ENCODE measurements around the gene RABGAP1.

The RABGAP1 gene

DNA sequence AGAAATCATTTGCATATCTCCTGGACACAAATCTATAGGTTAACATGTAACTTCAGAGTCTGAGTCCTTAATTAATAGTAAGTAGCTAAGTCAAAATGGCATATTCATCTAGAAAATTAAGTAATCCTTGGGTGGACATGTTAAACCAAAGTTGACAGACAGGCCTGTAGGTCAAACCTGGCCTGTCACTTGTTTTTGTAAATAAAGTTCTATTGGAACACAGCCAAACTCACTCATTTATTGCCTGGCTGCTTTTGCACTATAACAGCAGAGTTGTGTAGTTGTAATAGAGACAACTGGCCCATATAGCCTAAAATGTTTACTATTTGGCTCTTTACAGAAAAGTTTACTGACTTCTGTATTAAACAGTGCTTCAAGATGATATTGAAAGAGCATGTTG lies 68.1 kb downstream of the RABGAP1 start:
- no peak for DNase-seq (ENCODE audit: low read depth in 3 of 3)

DNA sequence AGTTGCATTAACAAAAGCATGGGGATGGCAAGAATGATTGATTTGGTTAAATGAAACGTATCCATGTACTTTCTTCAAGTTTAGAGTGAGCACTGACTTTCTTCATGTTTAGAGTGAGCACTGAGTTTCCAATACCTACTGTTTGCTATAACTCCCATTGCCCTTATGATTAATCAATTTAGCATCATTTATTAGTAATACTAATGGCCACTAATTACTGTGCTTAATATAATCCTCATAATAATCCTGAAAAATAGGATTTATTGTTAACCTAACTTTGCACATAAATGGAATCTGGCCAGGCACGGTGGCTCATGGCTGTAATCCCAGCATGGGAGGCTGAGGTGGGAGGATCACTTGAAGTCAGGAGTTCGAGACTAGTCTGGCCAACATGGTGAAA lies 70.6 kb downstream of the RABGAP1 start:
- no peak for DNase-seq (ENCODE audit: low read depth in 3 of 3)

DNA sequence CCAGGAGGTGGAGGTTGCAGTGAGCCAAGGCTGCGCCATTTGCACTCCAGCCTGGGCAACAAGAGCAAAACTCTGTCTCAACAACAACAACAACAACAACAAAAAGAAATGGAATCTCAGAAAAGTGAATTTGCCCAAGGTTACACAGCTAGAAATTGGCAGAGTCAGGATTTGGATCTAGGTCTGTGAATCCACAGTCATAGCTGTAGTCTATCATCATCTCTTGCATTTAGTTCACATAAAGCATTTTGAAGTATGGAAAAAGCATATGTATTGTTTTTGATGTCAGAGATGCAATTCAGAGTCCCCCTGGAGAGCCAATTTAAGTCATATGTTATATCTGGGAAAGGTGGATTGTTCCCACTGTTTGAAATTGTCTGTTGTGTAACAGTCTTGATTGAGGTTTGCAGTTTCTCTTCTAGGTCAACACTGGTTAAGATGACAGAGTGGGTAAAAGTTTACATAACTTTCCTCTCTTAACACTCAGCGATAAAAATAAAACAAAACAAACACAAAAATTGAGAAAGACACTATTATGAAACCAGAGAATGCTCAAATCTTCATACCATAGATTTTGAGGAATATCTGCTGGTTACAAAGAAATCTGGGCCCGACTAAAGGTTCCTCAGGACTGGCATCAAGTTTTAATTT lies 71.2 kb downstream of the RABGAP1 start:
- no peak for DNase-seq (ENCODE audit: low read depth in 3 of 3)

DNA sequence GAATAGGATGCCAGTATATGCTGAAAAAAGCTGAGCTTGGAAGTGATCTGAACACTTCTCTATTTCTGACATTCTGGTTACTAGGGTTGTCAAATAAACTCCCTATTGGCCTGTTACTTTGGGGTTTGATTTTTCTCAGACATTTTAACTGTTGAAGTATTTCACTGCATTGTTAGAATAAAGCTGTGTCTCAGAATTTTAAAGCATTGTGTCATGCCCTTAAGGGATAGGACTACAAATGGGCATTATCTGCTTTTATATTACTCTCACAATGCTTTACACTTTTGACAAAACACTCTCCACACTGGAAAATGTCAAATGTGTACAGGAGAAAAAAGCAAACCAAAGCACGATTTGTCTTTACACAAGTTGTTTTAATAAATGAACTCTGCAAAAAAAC lies 75.8 kb downstream of the RABGAP1 start:
- no peak for DNase-seq (ENCODE audit: low read depth in 3 of 3)

DNA sequence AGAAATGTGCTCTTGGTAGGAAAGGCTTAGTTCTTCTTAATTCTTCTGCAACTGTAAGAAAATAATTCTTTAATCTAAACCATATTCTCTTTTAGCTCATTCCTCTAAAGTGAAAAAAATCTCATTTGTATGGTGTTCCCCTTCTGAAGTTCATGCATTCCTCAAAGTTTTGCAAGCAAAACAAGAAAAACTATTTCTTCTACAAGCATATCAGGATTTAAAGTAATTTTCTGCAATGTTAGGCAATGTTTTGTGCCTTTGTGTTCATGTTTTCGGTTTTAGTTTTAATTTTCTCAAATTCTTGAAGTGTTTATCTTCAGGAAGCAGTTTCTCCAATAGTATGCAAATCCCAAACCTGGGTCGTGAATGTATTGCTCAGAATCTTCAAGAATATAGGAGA lies 80.0 kb downstream of the RABGAP1 start:
- DNase-seq (ENCODE audit: low read depth in 3 of 3) = no peak

DNA sequence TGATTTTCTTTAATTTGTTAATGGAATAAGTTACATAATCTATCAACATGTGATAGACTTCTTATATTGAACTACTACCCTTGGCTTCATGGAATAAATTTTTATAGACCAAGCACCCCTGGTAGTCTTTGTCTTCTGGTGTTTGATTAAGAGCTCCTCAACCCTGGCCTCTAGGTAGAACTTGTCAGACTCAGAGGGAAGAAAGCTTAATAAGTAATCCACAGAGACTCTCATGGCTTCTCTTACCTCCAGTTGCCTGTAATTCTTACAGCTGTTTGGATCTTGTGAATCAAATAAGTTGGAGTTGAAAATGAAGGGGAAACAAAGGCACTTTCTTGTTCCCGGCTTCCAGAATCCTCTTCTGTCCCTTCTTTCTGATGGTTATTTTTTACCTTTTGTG lies 85.6 kb downstream of the RABGAP1 start:
- DNase-seq (ENCODE audit: low read depth in 3 of 3) = no peak

DNA sequence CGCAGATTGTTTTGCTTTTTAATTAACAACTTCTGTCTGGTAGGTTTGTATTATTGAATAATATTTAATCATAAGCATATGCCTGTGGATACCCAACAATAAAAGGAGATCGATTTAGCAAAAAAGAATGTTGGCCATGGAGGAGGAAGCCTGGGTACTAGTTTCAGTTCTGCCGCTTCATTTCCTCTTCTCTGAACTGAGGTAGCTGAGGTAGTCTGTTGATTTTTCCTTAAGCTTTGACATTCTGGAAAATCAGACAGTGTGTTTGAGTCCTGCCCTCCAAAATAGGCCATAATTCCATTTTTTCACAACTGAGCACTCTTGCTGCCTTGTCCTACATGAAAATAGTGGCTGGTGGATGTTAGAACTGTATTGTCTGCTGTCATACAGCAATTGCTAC lies 86.7 kb downstream of the RABGAP1 start:
- no peak for DNase-seq (ENCODE audit: low read depth in 3 of 3)

DNA sequence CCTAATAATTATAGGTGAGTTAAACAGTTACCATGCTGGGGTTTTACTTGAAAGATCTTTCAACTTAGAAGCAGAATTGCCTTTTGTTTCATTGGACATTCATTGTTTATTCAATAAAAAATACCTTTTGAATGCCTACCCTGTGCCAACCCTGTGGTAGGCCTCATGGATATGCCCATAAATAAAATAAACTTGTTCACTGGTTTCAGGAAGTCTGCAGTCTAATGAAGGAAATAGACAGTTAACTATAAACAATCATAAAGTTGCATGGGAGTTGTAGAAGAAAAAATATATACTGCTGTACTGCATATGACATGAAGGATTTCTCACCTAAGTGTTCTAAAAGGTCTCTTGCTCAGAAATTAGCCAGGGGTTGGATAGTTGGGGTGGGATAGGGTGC lies 87.3 kb downstream of the RABGAP1 start:
- no peak for DNase-seq (ENCODE audit: low read depth in 3 of 3)

DNA sequence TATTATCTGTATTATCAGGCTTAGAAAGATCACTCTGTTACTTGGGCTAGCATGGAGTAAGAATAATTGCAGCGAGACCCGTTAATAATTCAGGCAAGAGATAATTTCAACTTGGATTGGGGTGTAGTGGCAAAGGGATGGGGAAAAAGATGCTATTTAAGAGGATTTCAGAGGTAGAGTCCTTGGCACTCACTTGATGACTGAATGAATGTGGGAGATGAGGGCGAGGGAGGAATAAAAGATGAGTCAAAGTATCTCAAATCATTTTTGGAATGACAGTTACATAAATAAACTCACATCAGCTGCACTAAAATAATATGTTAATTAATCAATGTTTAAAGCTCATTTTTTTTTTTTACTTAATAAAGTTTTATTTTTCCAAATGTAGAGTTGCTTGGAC lies 88.2 kb downstream of the RABGAP1 start:
- DNase-seq (ENCODE audit: low read depth in 3 of 3) = no peak

DNA sequence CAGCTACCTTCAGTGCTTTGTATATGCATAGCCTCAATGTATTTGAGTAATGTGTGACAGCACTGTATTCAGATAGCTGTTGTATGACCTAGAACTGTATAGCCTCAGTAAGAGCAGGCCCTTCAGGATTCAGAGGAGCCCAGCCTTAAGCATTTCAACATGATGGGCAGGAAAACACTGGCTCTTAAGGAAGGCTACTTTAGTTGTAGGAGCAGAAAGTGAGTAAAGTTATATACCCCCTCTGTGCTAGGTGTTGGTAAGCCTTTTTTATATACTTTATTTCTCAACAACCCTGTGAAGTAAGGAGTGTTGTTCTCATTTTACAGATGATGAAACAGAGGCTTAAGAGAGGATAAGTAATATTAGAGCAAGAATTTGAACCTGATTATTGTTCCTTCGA lies 91.1 kb downstream of the RABGAP1 start:
- no peak for DNase-seq (ENCODE audit: low read depth in 3 of 3)

DNA sequence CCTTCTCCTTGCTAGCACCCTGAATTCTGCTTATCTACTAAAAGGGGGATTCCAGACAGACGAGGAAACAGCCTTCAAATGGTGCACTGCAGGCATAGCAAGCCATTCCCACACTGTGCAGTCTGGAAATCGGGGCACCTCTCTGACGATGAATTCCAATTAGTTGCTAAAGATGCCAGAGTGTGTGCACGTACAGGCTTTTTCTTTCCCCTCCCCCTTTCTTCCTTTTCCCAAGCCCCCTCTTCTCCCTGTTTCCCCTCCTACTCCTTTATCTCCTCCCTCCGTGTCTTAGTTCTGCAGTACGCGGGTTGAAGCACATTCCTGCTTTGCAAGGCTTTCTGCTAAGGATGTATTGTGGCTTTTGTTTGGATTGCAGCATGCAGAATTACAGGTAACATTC lies 92.5 kb downstream of the RABGAP1 start, which contains the start of gene GPR21:
Gene GPR21 (plus strand): TSS at position 316 of the 400 bp plus-strand sequence. CDS start 900 bp downstream, outside the sequence.
- no peak for DNase-seq (ENCODE audit: low read depth in 3 of 3)

DNA sequence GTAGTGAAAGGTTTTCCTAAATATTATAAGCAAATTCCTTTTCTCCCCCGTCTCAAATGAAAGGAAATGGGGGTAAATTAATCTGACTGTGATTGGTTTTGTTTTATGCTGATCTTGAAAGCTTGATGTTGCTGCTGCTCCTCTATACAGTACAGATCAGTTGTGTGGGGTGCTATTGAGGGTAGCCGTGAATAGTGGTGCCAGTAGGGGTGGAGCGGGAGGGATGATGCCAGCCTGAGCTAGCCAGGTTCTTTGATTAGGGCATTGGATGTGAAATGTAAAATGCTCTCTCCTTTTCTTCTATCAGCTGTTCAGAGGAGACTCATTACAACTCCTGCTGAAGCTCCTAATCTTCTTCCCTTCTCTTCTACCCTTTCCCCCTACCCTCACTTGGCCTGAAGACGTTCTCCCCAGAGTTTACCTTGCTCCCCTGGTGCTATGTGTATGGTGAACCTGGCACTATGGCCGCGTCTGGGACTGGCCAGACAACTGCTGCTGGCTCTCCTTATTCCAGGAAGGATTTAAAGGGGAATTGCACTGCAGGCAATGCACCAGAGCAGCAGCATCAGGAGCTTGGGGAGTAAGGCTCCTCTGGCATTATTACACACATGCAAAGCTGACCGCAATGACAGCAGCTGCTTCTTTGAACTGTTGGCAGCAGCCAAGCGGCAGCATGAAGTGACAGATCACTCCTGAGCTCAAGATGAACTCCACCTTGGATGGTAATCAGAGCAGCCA lies 93.2 kb downstream of the RABGAP1 start:
- DNase-seq (ENCODE audit: low read depth in 3 of 3) = no peak

DNA sequence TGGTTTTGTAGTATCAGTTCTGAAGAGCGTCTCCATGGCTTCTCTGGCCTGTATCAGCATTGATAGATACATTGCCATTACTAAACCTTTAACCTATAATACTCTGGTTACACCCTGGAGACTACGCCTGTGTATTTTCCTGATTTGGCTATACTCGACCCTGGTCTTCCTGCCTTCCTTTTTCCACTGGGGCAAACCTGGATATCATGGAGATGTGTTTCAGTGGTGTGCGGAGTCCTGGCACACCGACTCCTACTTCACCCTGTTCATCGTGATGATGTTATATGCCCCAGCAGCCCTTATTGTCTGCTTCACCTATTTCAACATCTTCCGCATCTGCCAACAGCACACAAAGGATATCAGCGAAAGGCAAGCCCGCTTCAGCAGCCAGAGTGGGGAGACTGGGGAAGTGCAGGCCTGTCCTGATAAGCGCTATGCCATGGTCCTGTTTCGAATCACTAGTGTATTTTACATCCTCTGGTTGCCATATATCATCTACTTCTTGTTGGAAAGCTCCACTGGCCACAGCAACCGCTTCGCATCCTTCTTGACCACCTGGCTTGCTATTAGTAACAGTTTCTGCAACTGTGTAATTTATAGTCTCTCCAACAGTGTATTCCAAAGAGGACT lies 94.2 kb downstream of the RABGAP1 start:
- DNase-seq (ENCODE audit: low read depth in 3 of 3) = no peak

DNA sequence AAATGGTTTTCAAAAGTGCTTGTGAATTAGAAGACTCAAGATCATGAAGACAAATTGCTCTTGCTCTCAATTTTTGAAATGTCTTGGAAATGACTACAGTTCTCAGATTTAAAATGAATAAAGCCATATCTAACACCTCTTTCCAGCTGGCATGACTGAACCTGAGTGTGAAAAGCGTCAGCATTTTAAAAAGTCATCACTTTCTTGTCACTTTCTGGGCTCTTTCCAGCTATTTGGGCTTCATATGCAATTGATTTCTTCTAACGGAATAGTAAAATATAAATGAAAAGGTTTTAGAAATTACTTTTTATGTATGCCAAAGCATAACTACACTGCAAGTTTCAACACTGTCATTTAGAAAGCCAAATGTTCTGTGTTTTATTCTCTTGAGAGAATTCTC lies 95.0 kb downstream of the RABGAP1 start:
- no peak for DNase-seq (ENCODE audit: low read depth in 3 of 3)

DNA sequence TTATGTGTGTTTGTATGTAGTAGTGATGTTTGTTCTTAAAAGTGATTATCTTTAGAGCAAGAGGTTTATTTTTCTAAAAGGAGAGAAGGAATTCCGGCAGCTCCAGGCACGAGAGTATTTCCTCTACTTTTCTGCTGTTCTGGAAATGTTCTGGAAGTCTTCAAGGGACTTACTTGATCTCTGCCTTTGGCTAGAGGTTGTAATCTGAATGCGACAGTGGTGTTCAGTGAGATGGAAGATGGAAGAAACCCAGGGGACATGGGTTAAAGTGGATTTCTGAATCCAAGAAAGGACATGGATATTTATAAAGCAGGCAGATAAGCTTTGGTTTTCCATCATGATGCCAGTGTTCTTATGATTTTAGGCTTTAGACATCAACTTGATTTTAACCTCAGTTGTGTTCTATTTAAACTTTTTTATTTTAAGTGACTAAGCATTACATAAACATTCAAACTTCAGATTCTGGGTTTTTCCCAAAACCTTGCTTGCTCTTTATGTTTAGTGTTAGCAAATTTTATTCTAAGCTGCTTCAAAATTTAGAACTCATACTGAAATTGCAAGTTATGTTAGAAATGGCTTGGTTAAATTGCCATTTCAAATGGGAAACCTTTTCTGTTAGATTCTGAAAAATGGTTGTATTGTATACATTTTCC lies 96.2 kb downstream of the RABGAP1 start:
- DNase-seq (ENCODE audit: low read depth in 3 of 3) = no peak

DNA sequence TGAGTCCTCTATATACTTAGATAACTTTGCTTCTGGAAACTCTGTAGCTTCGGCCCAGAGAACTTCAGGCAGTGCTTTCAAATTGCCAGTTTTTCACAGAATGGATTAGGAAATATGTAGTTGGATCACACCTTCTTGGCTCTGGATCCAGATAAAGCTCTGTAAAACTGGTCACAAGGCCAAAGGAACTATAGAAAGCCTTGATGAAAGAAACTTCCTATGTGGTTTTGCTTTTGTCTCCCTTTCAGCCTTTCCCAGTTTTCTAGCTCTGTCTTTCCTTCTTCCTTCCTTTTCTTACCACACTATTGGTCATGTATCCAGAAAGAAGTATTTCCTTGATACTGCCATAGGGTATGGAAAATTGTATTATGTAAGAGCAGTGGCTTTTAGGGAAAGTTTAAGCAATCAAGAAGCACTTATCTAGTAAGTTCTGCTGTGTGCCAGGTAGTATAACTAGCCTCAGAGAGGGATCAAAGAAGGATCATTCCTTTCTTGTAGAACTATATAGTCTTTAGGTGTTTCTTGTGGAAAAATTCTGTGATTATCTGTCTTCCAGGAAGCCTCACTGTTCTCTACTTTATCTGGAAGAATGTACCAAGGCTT lies 98.9 kb downstream of the RABGAP1 start:
- DNase-seq (ENCODE audit: low read depth in 3 of 3) = no peak

DNA sequence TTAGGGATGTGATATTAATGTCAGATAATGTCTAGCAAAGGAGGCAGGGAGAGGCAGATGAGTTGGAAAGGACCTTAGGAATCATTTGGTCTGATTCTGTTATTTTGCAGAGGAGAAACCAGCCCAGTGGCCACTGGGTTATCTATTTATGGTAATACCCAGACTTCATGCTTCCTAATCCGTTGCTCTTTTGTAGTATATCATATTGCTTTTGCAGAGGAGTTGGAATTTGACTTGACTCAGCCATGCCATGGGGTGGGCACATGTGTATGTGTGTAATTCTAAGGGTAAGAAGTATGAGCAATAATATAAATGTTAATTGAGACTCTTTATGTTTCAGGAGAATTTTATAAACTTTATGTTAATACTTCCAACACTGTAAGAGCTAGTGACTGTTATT lies 100.0 kb downstream of the RABGAP1 start:
- no peak for DNase-seq (ENCODE audit: low read depth in 3 of 3)

DNA sequence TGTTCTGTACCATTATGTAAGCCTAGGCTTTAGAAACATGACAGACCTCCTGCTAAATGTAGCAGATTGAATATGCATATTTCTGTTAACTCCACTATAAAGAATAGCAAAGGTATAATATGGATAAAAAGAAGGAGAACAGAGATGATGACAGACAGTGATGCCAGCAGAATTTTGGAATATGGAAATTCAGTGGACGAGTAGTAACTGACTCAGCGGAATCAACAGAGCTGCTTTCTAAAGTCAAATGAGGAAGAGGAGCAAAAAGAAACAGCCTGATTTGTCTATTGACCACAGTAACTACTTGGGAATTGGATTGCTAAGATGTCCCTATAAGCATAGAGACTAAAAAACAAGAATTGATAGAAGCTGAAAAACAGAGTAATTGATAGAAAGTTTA lies 100.7 kb downstream of the RABGAP1 start:
- no peak for DNase-seq (ENCODE audit: low read depth in 3 of 3)

DNA sequence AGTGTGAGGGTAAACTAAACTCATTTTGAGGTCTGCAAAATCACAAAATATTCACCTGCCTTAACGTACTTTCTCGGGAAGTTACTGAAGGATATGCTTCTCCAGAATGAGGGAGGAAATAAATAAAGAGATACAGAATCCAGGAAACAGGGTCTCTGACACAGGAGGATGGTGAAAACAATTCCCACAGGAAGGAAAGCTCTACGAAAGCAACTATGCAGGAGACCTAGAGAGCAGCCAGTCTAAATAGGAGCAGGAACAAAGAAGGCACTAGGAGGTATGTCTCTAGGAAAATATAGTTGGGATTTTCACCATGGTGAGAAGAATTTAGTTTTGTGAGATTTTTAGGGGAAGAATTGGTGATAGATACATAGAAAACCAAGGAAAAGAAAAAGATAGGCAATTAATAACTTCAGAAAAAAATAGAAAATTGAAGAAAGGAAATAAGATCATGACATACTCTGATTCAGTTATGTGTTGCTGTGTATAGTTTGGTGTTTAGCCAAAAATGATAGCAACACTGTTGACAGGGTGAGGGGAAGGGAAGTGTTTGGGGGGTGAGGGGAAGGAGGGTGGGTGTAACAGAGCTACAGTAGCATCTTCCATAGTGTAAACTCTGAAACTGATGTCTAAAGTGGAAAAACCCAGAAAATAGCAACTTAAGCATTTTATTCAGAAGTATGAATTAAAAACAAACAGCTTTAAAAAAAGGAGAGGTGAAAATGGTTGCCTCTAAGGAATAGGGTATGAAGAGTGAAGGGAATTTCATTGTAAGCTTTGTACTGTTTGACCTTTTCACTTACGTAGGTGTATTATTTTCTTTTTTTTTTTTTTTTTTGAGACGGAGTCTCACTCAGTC lies 102.5 kb downstream of the RABGAP1 start:
- no peak for DNase-seq (ENCODE audit: low read depth in 3 of 3)

DNA sequence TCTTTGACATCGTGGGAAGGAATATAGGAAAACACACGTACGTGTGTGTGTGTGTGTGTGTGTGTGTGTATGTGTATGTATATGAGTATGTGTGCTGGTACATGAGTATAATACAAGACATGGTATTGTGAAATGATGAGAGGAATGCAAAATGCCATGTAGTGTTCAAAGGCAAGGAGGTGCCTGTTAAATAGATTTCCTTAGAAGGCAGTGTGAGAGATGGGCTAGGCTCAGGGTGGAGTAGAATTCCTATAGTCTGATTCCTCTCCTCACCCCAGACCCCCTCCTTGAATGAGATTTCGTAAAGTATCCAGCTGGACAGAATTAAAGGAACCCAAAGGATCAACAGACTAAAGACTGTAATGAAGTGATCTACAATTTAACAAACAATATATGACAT lies 103.8 kb downstream of the RABGAP1 start:
- no peak for DNase-seq (ENCODE audit: low read depth in 3 of 3)
